Activated naive CD4-positive, alpha-beta T cell treated with anti-CD3 and anti-CD28 coated beads, Interleukin-2, amount 50 U/mL, for 16 hours (primary cell): Measurements from ENCODE around the gene NGLY1.

Experiments used
- DNase-seq: peaks from one replicate; pipeline ENCODE4 v3.0.0-alpha.2; 2020

The NGLY1 gene

DNA sequence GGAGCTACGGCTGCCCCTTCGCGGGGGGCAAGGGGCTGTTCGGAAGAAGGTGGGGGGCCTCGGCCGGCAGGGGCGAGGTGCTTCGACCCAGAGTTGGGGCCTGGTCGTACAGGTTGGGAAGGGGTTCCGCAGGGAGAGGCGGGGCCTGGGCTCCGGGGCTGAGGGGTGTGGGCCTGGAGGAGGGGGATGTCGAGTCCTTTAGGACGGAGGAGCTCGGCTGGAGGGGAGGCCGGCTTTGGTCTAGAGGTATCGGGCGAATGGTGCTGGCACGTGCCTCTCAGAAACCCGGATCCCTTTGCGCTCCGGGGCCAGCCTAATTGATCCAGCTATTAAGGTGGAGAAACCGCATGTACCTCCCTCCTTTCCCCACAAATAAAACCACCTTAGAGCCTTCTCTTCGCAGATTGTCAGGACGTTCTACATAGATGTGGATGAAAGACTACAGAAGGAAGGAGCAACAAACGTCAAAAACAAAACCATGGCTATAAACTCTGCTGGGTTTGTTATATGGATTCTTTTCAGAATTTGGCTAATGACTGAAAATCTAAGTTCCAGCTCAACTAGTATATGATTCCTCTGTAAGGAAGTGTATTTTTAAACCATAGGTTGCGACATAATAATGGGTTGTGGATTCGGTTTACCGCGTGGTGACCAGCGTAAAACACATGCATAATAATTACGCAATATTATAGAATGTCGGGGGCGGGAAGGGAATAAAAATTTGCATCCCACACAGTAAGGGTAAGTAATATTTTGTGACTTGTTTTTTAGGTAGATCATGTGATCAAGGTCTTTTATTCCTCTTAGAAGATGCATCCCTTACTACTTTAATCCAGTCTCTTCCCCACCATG, 644 bp upstream of the NGLY1 start:
- no peak for DNase-seq

DNA sequence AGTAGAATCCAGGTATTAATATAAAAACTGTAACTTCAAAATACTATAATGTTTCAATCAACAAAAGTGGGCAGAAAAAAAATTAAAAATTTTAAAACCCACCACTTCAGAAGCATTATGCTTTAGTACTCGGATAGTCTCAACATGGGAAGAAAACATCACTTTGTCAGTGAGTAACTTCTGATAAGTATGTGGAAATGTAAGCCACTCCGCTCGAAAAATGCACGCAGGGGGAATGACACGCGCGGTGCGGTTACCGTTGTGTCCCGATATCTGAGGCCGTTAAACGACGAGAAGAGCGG, 656 bp downstream of the NGLY1 start:
- no peak for DNase-seq

DNA sequence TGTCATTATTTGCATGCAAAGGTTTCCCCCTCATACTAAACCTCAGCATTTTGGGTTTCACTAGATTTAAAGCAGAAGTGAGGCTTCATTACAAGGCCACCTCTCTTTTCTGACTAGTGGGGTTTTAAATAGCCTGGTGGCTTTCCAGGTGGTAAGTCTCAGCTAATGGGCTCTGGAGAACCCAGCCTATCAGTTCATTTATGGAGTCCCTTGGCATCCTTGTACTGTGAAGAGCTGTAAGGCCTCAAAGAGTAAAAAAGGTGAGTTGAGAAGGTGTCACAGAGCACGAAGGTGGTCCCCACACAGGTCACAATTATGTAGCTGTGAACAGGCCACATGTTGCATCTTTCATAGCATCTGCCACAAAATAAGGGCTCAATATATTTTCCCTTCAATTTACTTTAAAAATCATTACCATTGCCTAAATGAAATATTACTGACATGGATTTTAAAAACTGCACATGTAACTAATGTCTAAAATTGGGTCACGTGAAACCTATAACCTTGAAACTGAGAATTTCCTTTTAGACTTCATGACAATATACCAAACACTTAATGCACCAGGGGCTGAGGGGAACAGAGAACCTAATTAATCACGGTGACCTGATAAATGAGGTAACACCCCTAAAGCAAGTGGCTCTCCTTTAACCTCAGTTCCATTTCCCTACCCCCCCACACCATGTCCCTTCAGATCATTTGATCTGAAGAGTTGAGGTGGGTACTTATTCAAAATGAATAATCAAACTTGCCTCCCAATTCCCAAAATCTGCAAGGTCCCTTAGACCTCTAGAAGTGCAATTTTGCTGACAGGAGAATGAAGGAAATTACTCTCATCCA, 1.3 kb downstream of the NGLY1 start:
- no peak for DNase-seq

- DNase-seq: no peak
Measured at GRCh38 chr3:25781145-25781757, 2.0 kb downstream of the NGLY1 start.

- DNase-seq: no peak
Measured at GRCh38 chr3:25780618-25781017, 2.6 kb downstream of the NGLY1 start.

- no peak for DNase-seq
Measured at GRCh38 chr3:25775936-25776335, 7.3 kb downstream of the NGLY1 start.

GRCh38 chr3:25768851-25769250, 14.4 kb downstream of the NGLY1 start:
- no peak for DNase-seq

GRCh38 chr3:25751725-25752124, 31.5 kb downstream of the NGLY1 start:
- no peak for DNase-seq

DNA sequence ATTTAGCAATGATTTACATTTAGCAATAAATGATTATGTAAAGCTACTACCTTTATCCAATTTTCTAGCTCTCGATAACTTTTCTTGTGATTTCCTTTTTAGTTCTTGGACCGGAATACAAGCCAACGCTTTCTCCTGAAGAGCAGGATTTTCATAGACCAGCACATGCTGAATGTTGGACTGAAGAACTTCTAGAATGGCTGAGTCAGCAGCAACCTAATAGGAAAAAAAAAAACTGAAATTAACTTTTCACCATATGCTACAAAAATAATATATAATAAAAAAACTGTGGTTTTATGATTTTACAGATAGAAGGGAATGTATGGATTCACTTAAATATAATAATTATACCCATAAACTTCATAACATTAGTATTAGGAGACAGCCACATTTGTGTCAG, 32.2 kb downstream of the NGLY1 start:
- no peak for DNase-seq

GRCh38 chr3:25749031-25749581, 34.1 kb downstream of the NGLY1 start:
- DNase-seq: no peak

- DNase-seq: no peak
Measured at GRCh38 chr3:25748189-25748588, 35.1 kb downstream of the NGLY1 start.

DNA sequence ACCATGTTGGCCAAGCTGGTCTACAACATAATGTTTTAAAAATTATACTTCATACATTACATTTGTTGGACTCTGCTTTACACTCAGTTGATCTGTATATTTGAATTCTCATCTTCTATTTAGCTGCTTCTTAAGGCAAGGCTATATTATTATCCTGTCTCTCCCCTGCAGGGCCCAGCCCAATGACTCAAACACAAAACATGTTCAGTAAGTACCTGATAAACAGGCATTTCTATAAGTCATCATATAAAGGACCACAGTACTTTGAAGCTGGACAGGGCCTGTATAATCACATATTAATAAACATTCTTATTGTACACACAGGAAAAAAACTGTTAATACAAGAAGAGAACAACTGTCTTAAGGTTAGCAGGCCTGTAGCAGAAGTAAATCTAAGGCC, 36.2 kb downstream of the NGLY1 start:
- no peak for DNase-seq

- DNase-seq: no peak
Measured at GRCh38 chr3:25744470-25744869, 38.8 kb downstream of the NGLY1 start.

GRCh38 chr3:25728101-25728500, 55.1 kb downstream of the NGLY1 start:
- no peak for DNase-seq

DNA sequence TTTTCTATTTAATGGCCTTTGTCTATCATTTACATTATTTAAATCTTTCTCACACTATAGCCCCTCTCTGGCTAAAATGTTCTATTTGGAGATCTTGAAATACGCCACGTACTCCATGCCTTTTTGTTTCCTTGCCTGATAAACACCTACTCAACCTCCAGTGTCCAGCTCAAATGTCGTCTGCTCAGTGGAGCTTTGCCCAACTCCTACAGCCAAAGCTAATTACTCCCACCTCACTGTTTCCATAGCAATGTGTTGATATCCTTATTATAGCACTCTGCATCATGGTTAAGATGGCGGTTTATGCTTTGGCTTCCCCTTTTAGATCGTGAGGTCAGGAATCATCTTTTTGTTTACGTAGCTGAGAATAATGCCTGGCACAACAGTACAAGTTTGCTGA, 55.9 kb downstream of the NGLY1 start:
- DNase-seq: no peak

DNA sequence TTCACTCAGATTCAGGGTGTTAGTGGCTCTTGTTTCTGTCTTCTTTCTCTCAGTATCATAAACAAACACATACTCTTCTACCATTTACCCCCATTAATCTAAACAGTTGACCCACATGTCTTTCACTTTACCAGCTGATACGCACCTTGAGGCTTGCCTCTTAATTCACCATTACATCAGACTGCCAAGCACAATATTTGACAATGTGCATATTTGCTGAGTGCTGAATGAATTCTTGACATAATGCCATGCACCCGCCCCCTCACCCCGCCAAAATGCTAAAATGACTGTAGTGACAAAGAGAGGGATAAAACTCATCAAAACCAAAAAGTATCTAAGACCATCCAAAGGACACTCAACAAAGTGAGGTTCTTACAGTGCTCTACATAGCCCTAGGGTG, 57.4 kb downstream of the NGLY1 start:
- DNase-seq: no peak

GRCh38 chr3:25724948-25725645, 58.1 kb downstream of the NGLY1 start:
- no peak for DNase-seq

DNA sequence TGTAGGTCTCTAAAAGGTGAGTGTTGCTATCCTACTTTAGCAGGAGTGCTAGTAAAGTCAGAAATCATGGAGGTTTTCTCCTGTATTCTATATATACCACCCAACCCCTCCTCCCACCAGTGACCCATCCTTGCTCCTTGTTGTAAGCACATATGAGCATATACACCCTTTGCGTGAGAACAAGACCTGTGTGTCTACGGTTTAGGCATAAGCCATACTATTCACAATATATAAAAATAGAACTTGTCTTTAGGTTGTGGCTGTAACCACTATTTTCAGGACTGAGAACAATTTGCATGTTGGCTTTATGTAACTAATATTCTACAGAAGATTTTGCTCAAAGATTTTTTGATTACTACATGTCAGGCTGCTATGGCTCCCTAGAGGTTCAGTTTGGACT, 59.4 kb downstream of the NGLY1 start:
- no peak for DNase-seq

GRCh38 chr3:25719321-25719720, 63.9 kb downstream of the NGLY1 start:
- DNase-seq: no peak

GRCh38 chr3:25713341-25713985, 69.8 kb downstream of the NGLY1 start:
- DNase-seq: no peak

DNA sequence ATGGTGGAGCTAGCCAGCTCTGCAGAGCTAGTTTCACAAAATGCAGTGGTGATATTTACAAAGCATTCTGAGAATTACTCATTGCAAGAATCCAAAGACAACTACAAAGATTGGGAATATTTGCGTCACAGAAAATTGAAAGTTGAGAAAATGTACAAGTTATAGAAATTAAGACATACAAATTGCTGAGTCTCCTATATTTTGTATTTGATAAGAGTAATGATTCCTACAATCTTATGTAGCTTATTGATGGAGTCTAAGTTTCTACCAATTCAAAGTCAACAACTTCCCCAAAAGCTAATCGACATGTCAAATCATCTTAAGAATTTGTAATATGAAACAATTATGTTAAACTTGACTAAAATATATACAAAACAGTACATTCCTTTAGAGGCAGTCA, 72.2 kb downstream of the NGLY1 start:
- DNase-seq: no peak

GRCh38 chr3:25708036-25708435, 75.2 kb downstream of the NGLY1 start:
- no peak for DNase-seq
